Hindlimb muscle (tissue), 1 donor: ENCODE results near the gene CDK4. TPM values are rescaled to one million over a fixed set of nuclear protein-coding genes. Genes with fewer than 3 reads are reported as not detected.
"Not testable (repeated sequence)": the region's sequence is repeated elsewhere in the genome, so short reads cannot be mapped to it uniquely, and the experiment has no call there.

Source experiments
- DNase-seq: peaks from one replicate; pipeline ENCODE4 v3.0.0-alpha.2; 2013
- polyA plus RNA-seq: library from polyadenylated mRNA; unstranded; fragments of 120-200 nt; gene quantifications from one replicate; pipeline ENCODE4 v1.2.1, GENCODE V29; 2013; ENCODE audit not compliant: insufficient read length

CDK4 gene
- 133 TPM for polyA plus RNA-seq

DNA sequence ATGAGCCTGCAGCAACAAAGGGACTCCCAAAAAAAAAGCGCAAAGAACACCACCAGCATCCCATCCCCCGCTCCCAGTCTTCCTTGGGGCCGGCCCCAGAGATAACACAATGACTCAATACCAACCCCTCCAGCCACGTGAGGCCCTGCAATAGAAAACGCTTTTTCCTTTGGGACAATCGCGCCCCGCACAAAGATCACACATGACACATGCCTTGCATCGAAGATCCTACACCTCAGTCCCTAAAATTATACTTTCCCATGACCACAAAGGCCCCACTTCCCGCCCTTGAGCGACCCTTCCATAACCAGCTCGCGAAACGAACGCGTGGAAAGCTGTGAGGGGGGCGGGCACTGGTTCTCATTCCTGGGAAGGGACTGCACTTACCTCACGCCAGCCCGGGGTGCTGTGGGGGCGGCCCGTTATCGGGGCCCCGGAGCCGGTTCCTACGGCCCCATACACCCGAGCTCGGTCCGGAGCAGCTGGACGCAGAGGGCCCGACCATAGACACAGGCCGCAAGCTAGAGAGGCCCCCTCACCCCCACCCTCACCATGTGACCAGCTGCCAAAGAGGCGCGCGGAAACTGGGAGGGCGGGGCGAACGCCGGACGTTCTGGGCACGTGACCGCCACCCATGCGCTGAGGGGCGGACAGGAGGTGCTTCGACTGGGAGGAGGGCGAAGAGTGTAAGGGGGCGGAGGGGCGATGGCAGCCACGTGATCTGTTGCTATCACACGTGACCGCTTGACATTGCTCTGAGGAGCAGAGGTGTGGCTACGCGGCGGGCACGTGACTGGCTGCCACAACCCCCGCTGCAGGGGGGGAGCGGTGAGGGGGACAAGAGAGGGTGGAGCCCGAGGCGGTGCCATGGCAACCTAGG, at the start of gene CDK4:
Gene CDK4 (minus strand): TSS at position 523 of the 880 bp plus-strand sequence. CDS start 593 bp downstream, outside the sequence.
- DNase-seq: peak; percentile 99

- no peak for DNase-seq
Observed at GRCh38 chr12:57800965-57801364, 48.9 kb upstream of the CDK4 start.

GRCh38 chr12:57797933-57798332, 45.8 kb upstream of the CDK4 start:
- no peak for DNase-seq

DNA sequence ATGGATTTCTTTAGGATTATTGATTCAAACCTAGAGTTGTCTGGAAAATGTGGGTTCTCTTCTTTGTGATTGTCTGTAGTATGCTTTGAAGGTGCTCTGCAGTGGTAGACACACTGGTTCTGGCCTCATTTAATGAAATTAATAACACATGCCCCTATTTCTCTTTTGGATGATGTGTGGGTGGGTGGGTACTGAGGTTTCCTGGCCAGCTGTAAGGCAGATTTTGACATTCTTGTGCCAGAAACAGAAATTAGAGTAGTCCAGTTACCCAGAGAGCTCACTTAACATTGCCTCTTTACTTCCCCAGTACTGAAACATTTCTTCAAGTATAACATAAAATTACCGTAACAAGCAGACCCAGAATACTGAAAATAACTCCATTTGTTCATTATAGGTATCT, 44.9 kb upstream of the CDK4 start:
- no peak for DNase-seq

DNA sequence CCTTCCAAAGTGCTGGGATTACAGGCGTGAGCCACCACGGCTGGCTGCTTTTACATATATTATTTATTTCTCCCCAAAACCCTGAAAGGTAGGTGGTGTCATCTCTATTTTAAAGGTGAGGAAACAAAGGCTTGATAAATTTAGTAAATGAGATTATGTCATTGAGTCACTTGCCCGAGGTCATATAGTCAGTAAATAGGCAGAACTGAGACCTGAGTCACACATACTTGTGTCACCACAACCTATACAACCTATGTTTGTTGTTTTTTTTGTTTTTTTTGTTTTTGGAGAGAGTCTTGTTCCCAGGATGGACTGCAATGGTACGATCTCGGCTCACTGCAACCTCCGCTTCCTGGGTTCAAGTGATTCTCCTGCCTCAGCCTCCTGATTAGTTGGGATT, 43.2 kb upstream of the CDK4 start:
- no peak for DNase-seq

GRCh38 chr12:57793920-57794319, 41.8 kb upstream of the CDK4 start:
- no peak for DNase-seq

DNA sequence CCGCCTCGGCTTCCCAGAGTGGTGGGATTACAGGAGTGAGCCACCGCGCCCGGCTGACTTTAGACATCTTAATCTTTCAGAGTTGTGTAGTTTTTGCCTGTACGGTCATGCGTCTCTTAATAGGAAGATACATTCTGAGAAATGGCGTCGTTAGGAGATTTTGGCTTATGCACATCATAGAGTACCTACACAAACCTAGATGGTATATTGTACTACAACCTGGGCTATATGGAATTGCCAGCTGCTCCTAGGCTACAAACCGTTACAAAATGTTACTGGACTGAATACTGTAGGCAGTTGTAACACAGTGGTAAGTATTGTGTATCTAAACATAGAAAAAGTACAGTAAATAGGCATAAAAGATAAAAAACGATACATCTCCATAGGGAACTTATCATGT, 31.8 kb upstream of the CDK4 start:
- no peak for DNase-seq

DNA sequence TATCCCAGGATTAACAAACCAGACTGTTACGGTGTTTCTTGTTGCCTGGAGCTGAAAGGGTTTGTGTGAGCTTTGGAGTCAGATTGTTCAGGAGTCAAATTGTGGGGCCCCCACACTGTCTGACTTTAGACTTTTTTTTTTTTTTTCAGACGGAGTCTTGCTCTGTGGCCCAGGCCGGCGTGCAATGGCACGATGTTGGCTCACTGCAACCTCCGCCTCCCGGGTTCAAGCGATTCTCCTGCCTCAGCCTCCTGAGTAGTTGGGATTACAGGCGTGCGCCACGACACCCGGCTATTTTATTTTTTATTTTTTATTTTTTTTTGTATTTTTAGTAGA, 31.3 kb upstream of the CDK4 start:
- no peak for DNase-seq

DNA sequence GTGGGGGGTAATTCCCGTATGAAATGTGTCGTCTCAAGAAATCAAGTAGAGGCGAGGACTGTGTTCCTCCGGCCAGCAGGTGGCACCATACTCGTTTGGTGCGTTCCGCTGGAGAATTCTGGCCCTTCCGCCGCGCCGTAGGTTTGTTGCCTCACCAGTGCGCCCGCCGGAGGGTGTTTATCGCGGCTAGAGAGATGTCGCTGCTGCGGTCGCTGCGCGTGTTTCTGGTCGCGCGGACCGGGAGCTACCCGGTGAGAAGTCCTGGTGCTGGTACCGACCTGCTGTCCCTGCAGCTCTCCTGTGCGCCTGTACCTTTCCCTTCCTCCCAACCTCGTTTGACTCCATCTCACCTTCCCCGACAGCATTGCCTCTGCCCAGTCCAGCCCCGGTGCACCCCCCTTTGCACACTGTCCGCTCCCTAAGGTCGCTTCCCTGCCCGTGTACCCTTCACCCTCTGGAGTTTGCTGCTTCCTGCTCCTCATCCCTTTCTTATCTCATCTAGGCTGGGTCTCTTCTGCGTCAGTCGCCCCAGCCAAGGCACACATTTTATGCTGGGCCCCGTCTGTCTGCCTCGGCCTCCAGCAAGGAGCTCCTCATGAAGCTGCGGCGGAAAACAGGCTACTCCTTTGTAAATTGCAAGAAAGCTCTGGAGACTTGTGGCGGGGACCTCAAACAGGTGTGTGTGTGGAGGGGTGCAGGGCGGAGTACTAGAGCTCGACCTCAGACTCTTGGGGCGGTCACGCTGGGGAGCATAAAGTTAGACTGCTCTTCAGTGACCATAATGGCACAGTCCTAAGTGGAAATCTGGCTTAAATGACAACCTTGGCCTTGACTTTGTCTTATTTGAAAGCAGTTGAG, 30.7 kb upstream of the CDK4 start, which contains the start of gene TSFM:
Gene TSFM (plus strand): TSS at position 180 of the 858 bp plus-strand sequence. CDS start 15 bp downstream, at position 195.
- peak; percentile 95 for DNase-seq

GRCh38 chr12:57782243-57782607, 30.1 kb upstream of the CDK4 start:
- no peak for DNase-seq

- DNase-seq: no peak
Observed at GRCh38 chr12:57781801-57782200, 29.7 kb upstream of the CDK4 start.

DNA sequence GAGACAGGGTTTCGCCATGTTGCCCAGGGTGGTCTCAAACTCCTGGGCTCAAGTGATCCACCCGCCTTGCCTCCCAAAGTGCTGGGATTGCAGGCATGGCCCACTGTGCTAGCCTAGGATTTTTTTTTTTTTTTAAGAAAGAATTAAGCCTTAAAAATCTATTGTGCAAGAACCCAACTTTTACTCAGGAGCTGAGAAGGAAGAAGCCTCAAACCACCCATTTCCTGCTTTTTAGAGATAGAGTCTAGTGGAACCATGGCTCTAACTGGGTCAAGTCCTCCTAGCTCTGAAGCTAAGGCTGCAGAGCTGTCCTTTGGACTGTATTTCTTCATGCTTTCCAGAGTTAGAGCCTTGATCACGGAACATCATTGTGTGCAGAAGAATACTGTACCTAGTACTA, 29.1 kb upstream of the CDK4 start:
- DNase-seq: no peak

DNA sequence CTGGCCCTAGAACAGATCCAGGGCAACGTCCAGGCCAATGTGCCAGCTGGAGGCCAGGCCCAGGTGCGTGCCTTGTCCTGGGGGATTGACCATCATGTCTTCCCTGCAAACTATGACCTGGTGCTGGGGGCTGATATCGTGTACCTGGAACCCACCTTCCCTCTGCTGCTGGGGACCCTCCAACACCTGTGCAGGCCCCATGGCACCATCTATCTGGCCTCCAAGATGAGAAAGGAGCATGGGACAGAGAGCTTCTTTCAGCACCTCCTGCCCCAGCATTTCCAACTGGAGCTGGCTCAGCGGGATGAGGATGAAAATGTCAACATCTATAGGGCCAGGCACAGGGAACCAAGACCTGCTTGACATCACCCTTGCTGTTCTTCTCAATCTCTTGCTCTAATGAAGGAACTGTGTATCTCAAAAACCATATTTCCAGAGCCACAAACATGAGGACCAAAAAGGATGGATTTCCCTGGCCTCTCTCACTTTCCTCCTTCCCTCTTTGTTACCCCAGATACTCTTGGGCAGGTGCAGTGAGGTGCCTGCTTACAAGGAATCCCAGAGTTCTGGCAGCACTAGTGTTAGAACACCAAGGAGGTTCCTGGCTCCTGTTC, 28.3 kb upstream of the CDK4 start:
- DNase-seq: no peak

- no peak for DNase-seq
Observed at GRCh38 chr12:57779736-57780135, 27.6 kb upstream of the CDK4 start.

- no peak for DNase-seq
Observed at GRCh38 chr12:57777911-57778310, 25.8 kb upstream of the CDK4 start.

DNA sequence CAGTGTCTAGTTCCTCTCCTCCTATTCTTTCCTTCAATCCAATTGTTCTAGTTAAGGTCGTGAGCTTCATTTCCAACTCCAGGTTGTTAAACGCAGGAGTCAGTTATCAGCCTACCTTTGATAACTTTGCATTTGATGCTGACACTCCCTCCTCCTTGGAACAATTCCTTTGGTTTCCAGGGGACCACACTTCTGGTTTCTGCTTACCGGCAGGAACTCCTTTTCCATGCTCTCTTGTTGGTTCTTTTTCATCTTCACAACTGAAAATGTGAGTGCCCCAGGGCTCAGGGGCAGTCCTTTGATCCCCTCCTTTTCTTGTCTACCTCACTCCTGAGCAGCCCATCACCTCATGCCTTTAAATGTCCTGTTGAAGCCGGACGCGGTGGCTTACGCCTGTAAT, 25.3 kb upstream of the CDK4 start:
- DNase-seq: no peak

- no peak for DNase-seq
Observed at GRCh38 chr12:57776247-57776587, 24.1 kb upstream of the CDK4 start.

GRCh38 chr12:57775563-57776246, 23.6 kb upstream of the CDK4 start:
- DNase-seq: no peak

GRCh38 chr12:57775044-57775443, 22.9 kb upstream of the CDK4 start:
- no peak for DNase-seq

GRCh38 chr12:57774634-57775033, 22.5 kb upstream of the CDK4 start:
- not testable (repeated sequence) for DNase-seq

DNA sequence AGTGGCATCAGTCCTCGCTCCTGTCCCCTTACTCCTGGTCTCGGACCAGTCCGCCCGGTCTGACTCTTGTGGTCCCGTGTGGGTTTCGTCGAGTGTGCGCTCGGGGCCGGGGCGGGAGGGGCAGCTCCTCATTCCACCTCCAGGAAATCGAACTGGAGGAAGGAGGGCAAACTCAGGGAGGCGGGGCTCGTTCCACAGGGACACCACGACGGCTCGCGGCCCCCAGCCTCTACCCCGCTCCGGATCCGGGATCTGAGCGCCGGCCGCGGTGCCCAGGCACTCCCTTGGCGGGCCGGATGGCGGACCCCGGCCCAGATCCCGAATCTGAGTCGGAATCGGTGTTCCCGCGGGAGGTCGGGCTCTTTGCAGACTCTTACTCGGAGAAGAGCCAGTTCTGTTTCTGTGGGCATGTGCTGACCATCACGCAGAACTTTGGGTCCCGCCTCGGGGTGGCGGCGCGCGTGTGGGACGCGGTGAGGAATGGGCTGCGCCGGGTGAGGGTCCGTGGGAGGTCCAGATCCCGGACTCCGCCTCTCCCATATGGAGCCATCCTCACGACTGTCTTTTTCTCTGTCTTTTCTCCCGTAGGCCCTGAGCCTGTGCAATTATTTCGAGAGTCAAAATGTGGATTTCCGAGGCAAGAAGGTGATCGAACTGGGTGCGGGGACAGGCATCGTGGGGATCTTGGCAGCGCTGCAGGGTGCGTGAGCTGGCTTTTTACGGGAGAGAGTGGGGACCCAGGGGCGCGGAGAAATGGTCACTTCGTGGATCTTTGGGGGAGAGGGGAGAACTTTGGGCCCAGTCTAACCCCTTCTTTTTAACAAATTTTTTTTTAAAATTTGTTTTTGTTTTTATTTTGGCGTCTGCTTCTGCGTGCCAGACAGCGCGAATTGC, 20.6 kb upstream of the CDK4 start, which contains the start of gene EEF1AKMT3:
Gene EEF1AKMT3 (plus strand): TSS at position 186 of the 894 bp plus-strand sequence. CDS start 111 bp downstream, at position 297.
- peak; percentile 68 for DNase-seq
